Activated CD8-positive, alpha-beta T cell treated with anti-CD3 and anti-CD28 coated beads for 36 hours (primary cell): ENCODE measurements around the gene ATG2B. TPM values are rescaled to one million over a fixed set of nuclear protein-coding genes. Genes with fewer than 3 reads are reported as not detected.

Experiments used
- ATAC-seq: fragments of 200-7000 bp; cut with Tn5 transposase; one replicate; pipeline ENCODE4 v1.10.0; 2021; ENCODE audit warnings: mild to moderate bottlenecking, moderate library complexity
- CTCF ChIA-PET: fragments of 350-600 bp; sonication (Branson Sonifier 250); formaldehyde crosslinking; loops from one replicate; lab custom pipeline; 2021; ENCODE audit warnings: antibody characterized with exemption; lab: Charles Lee
- POLR2A ChIA-PET: fragments of 350-600 bp; sonication (Branson Sonifier 250); formaldehyde crosslinking; loops from one replicate; lab custom pipeline; 2021; ENCODE audit warnings: antibody characterized with exemption; lab: Charles Lee
- DNase-seq: peaks from one replicate; pipeline ENCODE4 v3.0.0-alpha.2; 2020
- H3K27ac Mint-ChIP-seq: one replicate; pipeline ENCODE4 v1.8.0; 2021; ENCODE audit warnings: mild to moderate bottlenecking, mixed read lengths
- H3K27me3 Mint-ChIP-seq: one replicate; pipeline ENCODE4 v1.8.0; 2021; ENCODE audit warnings: mixed read lengths
- H3K36me3 Mint-ChIP-seq: one replicate; pipeline ENCODE4 v1.8.0; 2021; ENCODE audit warnings: low read depth, mixed read lengths
- H3K4me1 Mint-ChIP-seq: one replicate; pipeline ENCODE4 v1.8.0; 2021; ENCODE audit warnings: low read depth, mixed read lengths
- H3K4me3 Mint-ChIP-seq: one replicate; pipeline ENCODE4 v1.8.0; 2021; ENCODE audit warnings: mild to moderate bottlenecking, moderate library complexity, mixed read lengths
- H3K9me3 Mint-ChIP-seq: one replicate; pipeline ENCODE4 v1.8.0; 2021; ENCODE audit warnings: mixed read lengths
- CTCF ChIP-seq: fragments of 200-600 bp; IDR thresholded peaks from one replicate; pipeline ENCODE4 v1.8.0; 2022; ENCODE audit warnings: antibody characterized with exemption, mild to moderate bottlenecking
- intact Hi-C: fragments of 100-400 bp; cut with micrococcal nuclease; formaldehyde crosslinking; loops from one replicate; pipeline ENCODE4 v1.10.0; 2022
- total RNA-seq, 2 experiments: library from RNA; stranded (reverse); gene quantifications; one replicate each; pipeline ENCODE4 v1.2.3, GENCODE V29; 2021

ATG2B gene
- total RNA-seq, 2 experiments from 2014 or later, result 12.9 to 13.3 TPM

- Mint-ChIP-seq H3K4me3 (no peak overlapping the region), H3K4me1 (no peaks in the 10 kb centered on the region), H3K27ac (no peak overlapping the region), H3K36me3 (no peaks in the 10 kb centered on the region), H3K27me3 (peaks cover 10% of the 10 kb centered on the region), H3K9me3 (no peaks in the 10 kb centered on the region)
- TF ChIP-seq CTCF, result no peak
- ATAC-seq, result no peak
- ChIA-PET CTCF (no interaction called here), POLR2A (interaction anchor here (1.0 kb wide), 1 partner anchor 22 kb away, joined by 3 read pairs; no protein-coding TSS in a partner anchor)
- no peak for DNase-seq
- intact Hi-C loops, result no loop called here
Observed at GRCh38 chr14:96251656-96252155, 111.4 kb downstream of the ATG2B start.

GRCh38 chr14:96250485-96250884, 112.7 kb downstream of the ATG2B start:
- H3K9me3 Mint-ChIP-seq, result no peaks in the 10 kb centered on the region
- CTCF ChIA-PET, result no interaction called here
- peaks cover 13% of the 10 kb centered on the region for H3K27me3 Mint-ChIP-seq
- H3K4me3 Mint-ChIP-seq, result no peak overlapping the region
- no peaks in the 10 kb centered on the region for H3K4me1 Mint-ChIP-seq
- POLR2A ChIA-PET, result no interaction called here
- intact Hi-C loops, result no loop called here
- H3K27ac Mint-ChIP-seq, result no peak overlapping the region
- DNase-seq (no peak), ATAC-seq (no peak)
- TF ChIP-seq CTCF, result no peak
- H3K36me3 Mint-ChIP-seq, result no peaks in the 10 kb centered on the region

- DNase-seq (no peak), ATAC-seq (no peak)
- Mint-ChIP-seq H3K4me3 (no peak overlapping the region), H3K4me1 (no peaks in the 10 kb centered on the region), H3K36me3 (no peaks in the 10 kb centered on the region), H3K27ac (no peak overlapping the region), H3K27me3 (peaks cover 16% of the 10 kb centered on the region), H3K9me3 (no peaks in the 10 kb centered on the region)
- no peak for TF ChIP-seq CTCF
- intact Hi-C loops, result no loop called here
- POLR2A ChIA-PET, result no interaction called here
- CTCF ChIA-PET, result no interaction called here
Observed at GRCh38 chr14:96249029-96249428, 114.1 kb downstream of the ATG2B start.

GRCh38 chr14:96247031-96247430, 116.1 kb downstream of the ATG2B start:
- H3K9me3 Mint-ChIP-seq, result no peaks in the 10 kb centered on the region
- no peaks in the 10 kb centered on the region for H3K36me3 Mint-ChIP-seq
- intact Hi-C loops, result no loop called here
- POLR2A ChIA-PET, result no interaction called here
- TF ChIP-seq CTCF, result no peak
- DNase-seq, result no peak
- no peak overlapping the region for H3K27ac Mint-ChIP-seq
- ATAC-seq, result no peak
- H3K27me3 Mint-ChIP-seq, result peaks cover 10% of the 10 kb centered on the region
- H3K4me1 Mint-ChIP-seq, result no peaks in the 10 kb centered on the region
- CTCF ChIA-PET, result no interaction called here
- no peak overlapping the region for H3K4me3 Mint-ChIP-seq

GRCh38 chr14:96246539-96246847, 116.6 kb downstream of the ATG2B start:
- no peak for DNase-seq
- H3K9me3 Mint-ChIP-seq, result no peaks in the 10 kb centered on the region
- ChIA-PET POLR2A (no interaction called here), CTCF (no interaction called here)
- H3K27ac Mint-ChIP-seq, result no peak overlapping the region
- no peak overlapping the region for H3K4me3 Mint-ChIP-seq
- no peaks in the 10 kb centered on the region for H3K4me1 Mint-ChIP-seq
- ATAC-seq, result no peak
- no peak for TF ChIP-seq CTCF
- H3K36me3 Mint-ChIP-seq, result no peaks in the 10 kb centered on the region
- intact Hi-C loops, result no loop called here
- H3K27me3 Mint-ChIP-seq, result peaks cover 10% of the 10 kb centered on the region
